HEK293T (cell line): Measurements from ENCODE around the gene SLA2.

Experiments
- BHLHE40 ChIP-seq: fragments of 450-650 bp; IDR thresholded peaks from 2 replicates; pipeline ENCODE4 v1.6.1; 2016; ENCODE audit warnings: mild to moderate bottlenecking, moderate library complexity, borderline replicate concordance
- ELF4 ChIP-seq: fragments of 450-650 bp; IDR thresholded peaks from 2 replicates; pipeline ENCODE4 v1.6.1; 2017; ENCODE audit warnings: antibody characterized with exemption
- FOXK2 ChIP-seq: fragments of 450-650 bp; IDR thresholded peaks from 2 replicates; pipeline ENCODE4 v1.6.1; 2016; ENCODE audit warnings: mild to moderate bottlenecking
- FOXM1 ChIP-seq: fragments of 450-650 bp; IDR thresholded peaks from 2 replicates; pipeline ENCODE4 v1.6.1; 2017; ENCODE audit warnings: mild to moderate bottlenecking, borderline replicate concordance
- HDGF ChIP-seq: fragments of 450-650 bp; IDR thresholded peaks from 2 replicates; pipeline ENCODE4 v1.6.1; 2017; ENCODE audit warnings: antibody characterized with exemption, borderline replicate concordance
- L3MBTL2 ChIP-seq: fragments of 450-650 bp; conservative IDR thresholded peaks from 2 replicates; pipeline ENCODE4 v1.6.1; 2016; ENCODE audit warnings: mild to moderate bottlenecking
- NFRKB ChIP-seq: fragments of 450-650 bp; IDR thresholded peaks from 2 replicates; pipeline ENCODE4 v1.6.1; 2016; ENCODE audit warnings: mild to moderate bottlenecking, moderate library complexity
- PKNOX1 ChIP-seq: fragments of 450-650 bp; IDR thresholded peaks from 2 replicates; pipeline ENCODE4 v1.6.1; 2016
- SP1 ChIP-seq: fragments of 450-650 bp; IDR thresholded peaks from 2 replicates; pipeline ENCODE4 v1.6.1; 2017
- SUZ12 ChIP-seq: fragments of 450-650 bp; IDR thresholded peaks from 2 replicates; pipeline ENCODE4 v1.6.1; 2016; ENCODE audit warnings: mild to moderate bottlenecking
- TARDBP ChIP-seq: fragments of 450-650 bp; IDR thresholded peaks from 2 replicates; pipeline ENCODE4 v1.6.1; 2016
- ZNF384 ChIP-seq: fragments of 450-650 bp; IDR thresholded peaks from 2 replicates; pipeline ENCODE4 v1.6.1; 2016

DNA sequence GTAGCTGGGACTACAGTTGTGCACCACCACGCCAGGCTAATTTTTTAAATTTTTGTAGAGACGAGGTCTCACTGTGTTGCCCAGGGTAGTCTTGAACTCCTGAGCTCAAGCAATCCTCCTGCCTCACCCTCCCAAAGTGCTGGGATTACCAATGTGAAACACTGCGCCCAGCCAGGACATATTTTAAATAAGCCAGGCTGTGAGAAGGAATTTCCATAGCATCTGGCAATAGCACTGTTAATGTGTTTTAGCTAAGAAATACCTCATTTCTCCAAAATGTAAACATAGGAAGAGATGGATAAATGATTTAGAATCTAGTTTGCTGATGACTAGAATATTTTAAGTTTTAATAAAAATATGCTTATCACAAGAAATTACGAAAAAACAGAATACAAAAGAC is 27.0 kb upstream of the SLA2 start:
- no peak for TF ChIP-seq ELF4
- TF ChIP-seq TARDBP: no peak
- no peak for TF ChIP-seq FOXM1
- no peak for TF ChIP-seq PKNOX1
- no peak for TF ChIP-seq SUZ12
- no peak for TF ChIP-seq SP1
- TF ChIP-seq L3MBTL2: no peak
- no peak for TF ChIP-seq FOXK2
- TF ChIP-seq HDGF: no peak
- no peak for TF ChIP-seq BHLHE40
- no peak for TF ChIP-seq NFRKB
- TF ChIP-seq ZNF384: no peak
